SU-DHL-6 (cell line): ENCODE results near the gene BANF2.

ENCODE experiments used
- H2AFZ ChIP-seq: fragments of 200-600 bp; sonication (generic); 2 replicates; pipeline ENCODE4 v1.6.1; 2014; ENCODE audit warnings: low read depth, mild to moderate bottlenecking, moderate library complexity, mixed read lengths, antibody characterized with exemption, low read length; ENCODE audit not compliant: severe bottlenecking
- H3F3A ChIP-seq: fragments of 200-600 bp; shearing (Covaris generic); 2 replicates; pipeline ENCODE4 v1.6.0; 2016; ENCODE audit warnings: antibody characterized with exemption, mild to moderate bottlenecking; ENCODE audit not compliant: insufficient read depth
- H3K27ac ChIP-seq: fragments of 200-600 bp; sonication (generic); 2 replicates; pipeline ENCODE4 v1.5.1; 2016; ENCODE audit warnings: low read depth, mild to moderate bottlenecking, low read length, moderate library complexity, mixed read lengths
- H3K27me3 ChIP-seq: fragments of 200-600 bp; sonication (generic), shearing (Covaris generic); 2 replicates; pipeline ENCODE4 v1.6.0; 2014; ENCODE audit warnings: mild to moderate bottlenecking, low read length
- H3K36me3 ChIP-seq: fragments of 200-600 bp; sonication (generic); 2 replicates; pipeline ENCODE4 v1.6.1; 2014; ENCODE audit warnings: mild to moderate bottlenecking, low read length, mixed read lengths
- H3K4me2 ChIP-seq: fragments of 300-600, 200-600 bp; shearing (Covaris generic), sonication (generic); 2 replicates; pipeline ENCODE4 v1.6.0; 2014; ENCODE audit warnings: low read length, low read depth, mild to moderate bottlenecking; ENCODE audit not compliant: poor library complexity, severe bottlenecking
- H3K4me3 ChIP-seq: fragments of 200-600 bp; sonication (generic); 2 replicates; pipeline ENCODE4 v1.5.1; 2014; ENCODE audit warnings: antibody characterized with exemption, low read length, mild to moderate bottlenecking, mixed read lengths; ENCODE audit not compliant: insufficient read depth, poor library complexity, severe bottlenecking
- H3K79me2 ChIP-seq: fragments of 200-600 bp; sonication (generic); 2 replicates; pipeline ENCODE4 v1.6.1; 2014; ENCODE audit warnings: mild to moderate bottlenecking, low read length, moderate library complexity; ENCODE audit not compliant: insufficient read depth
- H3K9ac ChIP-seq: fragments of 200-600 bp; sonication (generic); 2 replicates; pipeline ENCODE4 v1.7.0; 2014; ENCODE audit warnings: mild to moderate bottlenecking, low read length
- H3K9me2 ChIP-seq: fragments of 200-600 bp; sonication (generic); replicated peaks from 2 replicates; pipeline ENCODE4 v1.6.1; 2014; ENCODE audit warnings: low read length; ENCODE audit not compliant: insufficient read depth
- H3K9me3 ChIP-seq: fragments of 200-600 bp; sonication (generic); 2 replicates; pipeline ENCODE4 v1.6.1; 2014; ENCODE audit warnings: low read length, mixed read lengths; ENCODE audit not compliant: insufficient read depth
- H4K20me1 ChIP-seq: fragments of 200-600 bp; sonication (generic); 2 replicates; pipeline ENCODE4 v1.6.1; 2014; ENCODE audit warnings: low read depth, mild to moderate bottlenecking, antibody characterized with exemption, low read length, moderate library complexity, mixed read lengths
- CTCF ChIP-seq: fragments of 200-600 bp; sonication (generic); IDR thresholded peaks from one replicate; pipeline ENCODE4 v1.5.1; 2017; ENCODE audit warnings: antibody characterized with exemption, mild to moderate bottlenecking, low read length, moderate library complexity; ENCODE audit not compliant: insufficient read depth, poor library complexity, severe bottlenecking
- EZH2phosphoT487 ChIP-seq: fragments of 200-600 bp; sonication (generic), shearing (Covaris generic); conservative IDR thresholded peaks from 2 replicates; pipeline ENCODE4 v1.6.1; 2018; ENCODE audit warnings: mild to moderate bottlenecking, antibody characterized with exemption, low read length, moderate library complexity, mixed read lengths

BANF2 gene

GRCh38 chr20:17758512-17758911 lies 58.7 kb downstream of the BANF2 start:
- H3K27me3 ChIP-seq, result no peaks in the 10 kb centered on the region
- no peaks in the 10 kb centered on the region for H4K20me1 ChIP-seq
- no peaks in the 10 kb centered on the region for H3K36me3 ChIP-seq
- H3K9me2 ChIP-seq, result no peaks in the 10 kb centered on the region
- no peak overlapping the region for H2AFZ ChIP-seq
- no peak overlapping the region for H3K4me2 ChIP-seq
- no peaks in the 10 kb centered on the region for H3F3A ChIP-seq
- no peak overlapping the region for H3K9ac ChIP-seq
- no peak overlapping the region for H3K4me3 ChIP-seq
- TF ChIP-seq EZH2phosphoT487, result no peak
- no peak overlapping the region for H3K27ac ChIP-seq
- H3K9me3 ChIP-seq, result no peaks in the 10 kb centered on the region
- no peaks in the 10 kb centered on the region for H3K79me2 ChIP-seq

GRCh38 chr20:17759449-17759848 lies 59.7 kb downstream of the BANF2 start:
- TF ChIP-seq CTCF (no peak), EZH2phosphoT487 (no peak)
- H2AFZ ChIP-seq, result no peak overlapping the region
- H3K9ac ChIP-seq, result no peak overlapping the region
- H3K4me3 ChIP-seq, result no peak overlapping the region
- no peaks in the 10 kb centered on the region for H3K27me3 ChIP-seq
- H3K27ac ChIP-seq, result no peak overlapping the region
- no peak overlapping the region for H3K4me2 ChIP-seq
- H4K20me1 ChIP-seq, result no peaks in the 10 kb centered on the region
- H3K9me2 ChIP-seq, result no peaks in the 10 kb centered on the region
- no peaks in the 10 kb centered on the region for H3F3A ChIP-seq
- H3K9me3 ChIP-seq, result no peaks in the 10 kb centered on the region
- no peaks in the 10 kb centered on the region for H3K79me2 ChIP-seq
- no peaks in the 10 kb centered on the region for H3K36me3 ChIP-seq

- H3K9me3 ChIP-seq, result no peaks in the 10 kb centered on the region
- H3K36me3 ChIP-seq, result no peaks in the 10 kb centered on the region
- H3K79me2 ChIP-seq, result no peaks in the 10 kb centered on the region
- H3K27ac ChIP-seq, result no peak overlapping the region
- no peak overlapping the region for H3K4me2 ChIP-seq
- TF ChIP-seq CTCF (no peak), EZH2phosphoT487 (no peak)
- H4K20me1 ChIP-seq, result no peaks in the 10 kb centered on the region
- H3K9ac ChIP-seq, result no peak overlapping the region
- H2AFZ ChIP-seq, result no peak overlapping the region
- no peaks in the 10 kb centered on the region for H3K9me2 ChIP-seq
- no peaks in the 10 kb centered on the region for H3F3A ChIP-seq
- no peaks in the 10 kb centered on the region for H3K27me3 ChIP-seq
- H3K4me3 ChIP-seq, result no peak overlapping the region
These were observed 61.8 kb downstream of the BANF2 start for GRCh38 chr20:17761604-17762003.

GRCh38 chr20:17762243-17762872 lies 62.6 kb downstream of the BANF2 start:
- Histone ChIP-seq H3K9me2 (no peaks in the 10 kb centered on the region), H3K79me2 (no peaks in the 10 kb centered on the region), H3K27ac (no peak overlapping the region), H3K36me3 (no peaks in the 10 kb centered on the region), H3F3A (no peaks in the 10 kb centered on the region), H3K9me3 (no peaks in the 10 kb centered on the region), H4K20me1 (no peaks in the 10 kb centered on the region), H2AFZ (no peak overlapping the region), H3K4me3 (no peak overlapping the region), H3K4me2 (no peak overlapping the region), H3K27me3 (no peaks in the 10 kb centered on the region), H3K9ac (no peak overlapping the region)
- TF ChIP-seq CTCF (no peak), EZH2phosphoT487 (no peak)
